H9 (cell line): ENCODE results near the gene HACE1. TPM values are rescaled to one million over a fixed set of nuclear protein-coding genes. Genes with fewer than 3 reads are reported as not detected.

Experiments used
- DNase-seq: peaks from one replicate; pipeline ENCODE4 v3.0.0-alpha.2; 2017
- H2AFZ ChIP-seq: one replicate; pipeline ENCODE4 v1.6.1; 2013; ENCODE audit warnings: mild to moderate bottlenecking, low read length, control low read depth, moderate library complexity
- H2AK5ac ChIP-seq: 2 replicates; pipeline ENCODE4 v1.6.1; 2013; ENCODE audit warnings: low read length, control low read depth, mixed read lengths; ENCODE audit not compliant: insufficient read length
- H2BK120ac ChIP-seq: one replicate; pipeline ENCODE4 v1.6.1; 2013; ENCODE audit warnings: low read depth, mild to moderate bottlenecking, low read length, control low read depth, inconsistent platforms; ENCODE audit not compliant: poor library complexity, severe bottlenecking
- H2BK12ac ChIP-seq: 2 replicates; pipeline ENCODE4 v1.6.1; 2013; ENCODE audit warnings: low read length, control low read depth, mixed read lengths, low read depth; ENCODE audit not compliant: insufficient read length
- H2BK15ac ChIP-seq: 2 replicates; pipeline ENCODE4 v1.6.1; 2013; ENCODE audit warnings: low read depth, low read length, control low read depth
- H2BK20ac ChIP-seq: one replicate; pipeline ENCODE4 v1.6.1; 2013; ENCODE audit warnings: low read depth, mild to moderate bottlenecking, low read length, control low read depth, inconsistent platforms; ENCODE audit not compliant: poor library complexity, severe bottlenecking
- H2BK5ac ChIP-seq: 2 replicates; pipeline ENCODE4 v1.6.1; 2013; ENCODE audit warnings: low read length, control low read depth, mixed read lengths; ENCODE audit not compliant: insufficient read length
- H3K14ac ChIP-seq: 2 replicates; pipeline ENCODE4 v1.6.1; 2013; ENCODE audit warnings: low read length, control low read depth; ENCODE audit not compliant: insufficient read depth
- H3K18ac ChIP-seq: 2 replicates; pipeline ENCODE4 v1.6.1; 2013; ENCODE audit warnings: low read depth, mild to moderate bottlenecking, mixed read lengths, low read length, control low read depth; ENCODE audit not compliant: insufficient read length
- H3K23ac ChIP-seq: 2 replicates; pipeline ENCODE4 v1.6.1; 2013; ENCODE audit warnings: low read length, control low read depth, mixed read lengths, low read depth; ENCODE audit not compliant: insufficient read length
- H3K23me2 ChIP-seq: 2 replicates; pipeline ENCODE4 v1.6.1; 2013; ENCODE audit warnings: low read depth, mild to moderate bottlenecking, mixed read lengths, low read length, control low read depth; ENCODE audit not compliant: insufficient read length, poor library complexity, severe bottlenecking
- H3K27ac ChIP-seq: 2 replicates; pipeline ENCODE4 v1.5.1; 2013; ENCODE audit warnings: low read length, control low read depth, mixed read lengths, low read depth; ENCODE audit not compliant: insufficient read length
- H3K27me3 ChIP-seq: 2 replicates; pipeline ENCODE4 v1.6.1; 2013; ENCODE audit warnings: low read length, control low read depth, inconsistent platforms; ENCODE audit not compliant: insufficient read depth
- H3K4ac ChIP-seq: 2 replicates; pipeline ENCODE4 v1.6.1; 2013; ENCODE audit warnings: low read depth, mild to moderate bottlenecking, control low read depth, inconsistent platforms, low read length, moderate library complexity
- H3K4me1 ChIP-seq: 2 replicates; pipeline ENCODE4 v1.6.1; 2013; ENCODE audit warnings: low read length, control low read depth, inconsistent platforms; ENCODE audit not compliant: insufficient read depth
- H3K4me2 ChIP-seq: 2 replicates; pipeline ENCODE4 v1.6.1; 2013; ENCODE audit warnings: low read length, control low read depth, mixed read lengths; ENCODE audit not compliant: insufficient read length, insufficient read depth
- H3K56ac ChIP-seq: 2 replicates; pipeline ENCODE4 v1.6.1; 2013; ENCODE audit warnings: low read depth, mild to moderate bottlenecking, mixed read lengths, low read length, control low read depth; ENCODE audit not compliant: insufficient read length
- H3K79me1 ChIP-seq: 2 replicates; pipeline ENCODE4 v1.6.1; 2013; ENCODE audit warnings: low read depth, mild to moderate bottlenecking, moderate library complexity, low read length, control low read depth, inconsistent platforms; ENCODE audit not compliant: insufficient read depth, poor library complexity, severe bottlenecking
- H3K79me2 ChIP-seq: 2 replicates; pipeline ENCODE4 v1.6.1; 2013; ENCODE audit warnings: low read length, control low read depth, inconsistent platforms; ENCODE audit not compliant: insufficient read depth
- H3K9ac ChIP-seq: 2 replicates; pipeline ENCODE4 v1.6.1; 2013; ENCODE audit warnings: low read length, control low read depth, mixed read lengths; ENCODE audit not compliant: insufficient read length; ENCODE audit errors: extremely low read depth
- H3K9me3 ChIP-seq: one replicate; pipeline ENCODE4 v1.6.1; 2013; ENCODE audit warnings: low read depth, low read length, inconsistent platforms; ENCODE audit not compliant: control insufficient read depth
- H3T11ph ChIP-seq: one replicate; pipeline ENCODE4 v1.6.1; 2013; ENCODE audit warnings: mild to moderate bottlenecking, low read length, control low read depth, inconsistent platforms
- H4K20me1 ChIP-seq: one replicate; pipeline ENCODE4 v1.6.1; 2013; ENCODE audit not compliant: control insufficient read depth, insufficient read length, insufficient read depth
- H4K5ac ChIP-seq: 2 replicates; pipeline ENCODE4 v1.6.1; 2013; ENCODE audit warnings: low read depth, mild to moderate bottlenecking, mixed read lengths, low read length, control low read depth; ENCODE audit not compliant: insufficient read length
- H4K8ac ChIP-seq: replicated peaks from 2 replicates; pipeline ENCODE4 v1.6.1; 2013; ENCODE audit warnings: low read length, control low read depth, mixed read lengths, low read depth; ENCODE audit not compliant: insufficient read length
- H4K91ac ChIP-seq: 2 replicates; pipeline ENCODE4 v1.6.1; 2013; ENCODE audit warnings: low read depth, mild to moderate bottlenecking, moderate library complexity, mixed read lengths, low read length, control low read depth; ENCODE audit not compliant: insufficient read length
- H3K27ac Mint-ChIP-seq, 3 experiments: 2 replicates in 2 of 3; 3 replicates in 1 of 3; pipeline ENCODE4 v1.8.0; 2020 to 2021; ENCODE audit warnings: mixed read lengths in 3 of 3, mild to moderate bottlenecking in 1 of 3, moderate library complexity in 1 of 3
- H3K27me3 Mint-ChIP-seq: 2 replicates; pipeline ENCODE4 v1.8.0; 2021; ENCODE audit warnings: low read depth, mild to moderate bottlenecking, moderate library complexity, mixed read lengths
- H3K36me3 Mint-ChIP-seq, 3 experiments: 2 replicates in 2 of 3; 3 replicates in 1 of 3; pipeline ENCODE4 v1.8.0; 2020 to 2021; ENCODE audit warnings: low read depth in 3 of 3, mixed read lengths in 3 of 3; ENCODE audit not compliant: insufficient read depth in 1 of 3
- H3K4me1 Mint-ChIP-seq, 2 experiments: 2 replicates each; pipeline ENCODE4 v1.8.0; 2020; ENCODE audit warnings: mixed read lengths in 2 of 2
- H3K4me3 Mint-ChIP-seq, 2 experiments: 2 replicates in 1 of 2; 3 replicates in 1 of 2; pipeline ENCODE4 v1.8.0; 2020 to 2021; ENCODE audit warnings: mild to moderate bottlenecking in 2 of 2, mixed read lengths in 2 of 2, moderate library complexity in 1 of 2
- H3K9me3 Mint-ChIP-seq, 2 experiments: 2 replicates in 1 of 2; 3 replicates in 1 of 2; pipeline ENCODE4 v1.8.0; 2020; ENCODE audit warnings: mild to moderate bottlenecking in 2 of 2, mixed read lengths in 2 of 2, moderate library complexity in 1 of 2
- CTCF ChIP-seq: fragments of 200-600 bp; sonication (generic); conservative IDR thresholded peaks from 3 replicates; pipeline ENCODE4 v1.8.0; 2021; ENCODE audit warnings: antibody characterized with exemption, mild to moderate bottlenecking
- WGBS: extraction: QIAGEN DNeasy Blood & Tissue Kit; methylation state at CpG from one replicate; pipeline ENCODE4 v1.1.7; 2013; ENCODE audit warnings: missing lambda C conversion rate, low lambda C conversion rate, mixed read lengths; ENCODE audit not compliant: insufficient read length; ENCODE audit errors: extremely low coverage; 5-methylcytosine and 5-hydroxymethylcytosine counted together
- total RNA-seq: library from RNA; stranded (reverse); gene quantifications from 2 replicates; pipeline ENCODE4 v1.2.1, GENCODE V29; 2021

The HACE1 gene
- total RNA-seq, 1 experiment from 2014 or later, result 18.0 TPM

DNA sequence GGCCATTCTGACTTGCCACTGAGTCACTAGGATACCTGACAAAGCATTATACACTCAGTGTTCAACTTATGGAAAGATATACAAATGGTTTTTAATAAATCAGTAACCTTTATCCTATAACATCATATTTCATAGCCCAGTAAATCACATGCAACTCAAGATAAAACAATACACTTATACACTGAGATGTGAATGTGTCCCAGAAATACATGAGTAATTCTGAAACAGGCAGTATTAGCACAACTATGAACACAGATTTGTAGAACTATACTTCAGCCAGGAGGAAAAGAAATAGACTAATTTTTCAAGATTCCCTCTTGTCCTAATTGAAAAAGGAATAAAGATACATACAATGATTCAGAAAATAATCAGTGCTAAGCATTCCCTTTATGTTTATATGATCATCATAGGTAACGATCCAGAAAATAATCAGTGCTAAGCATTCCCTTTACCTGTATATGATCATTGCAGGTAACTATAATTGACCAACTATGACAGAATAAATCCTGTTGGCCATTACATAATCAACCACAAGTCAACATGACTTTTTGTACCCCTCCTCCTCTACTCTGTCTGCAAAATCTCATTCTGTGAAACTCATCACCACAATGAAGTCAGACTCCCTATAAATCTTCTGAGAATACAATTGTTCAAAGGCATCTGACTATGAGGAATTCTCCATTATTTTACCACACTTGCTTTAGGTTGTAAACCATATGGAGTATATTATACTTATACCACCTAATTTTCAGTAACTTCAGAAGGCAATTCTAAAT, 30.3 kb downstream of the HACE1 start:
- H3K18ac ChIP-seq, result no peak overlapping the region
- no peak for TF ChIP-seq CTCF
- no peak overlapping the region for H4K8ac ChIP-seq
- H3K4me2 ChIP-seq, result no peak overlapping the region
- no peaks in the 10 kb centered on the region for H4K20me1 ChIP-seq
- H3K4me1 Mint-ChIP-seq, result no peaks in the 10 kb centered on the region
- no peak overlapping the region for H2BK120ac ChIP-seq
- no peak overlapping the region for H3K4me3 Mint-ChIP-seq
- no peak overlapping the region for H3T11ph ChIP-seq
- no peak overlapping the region for H3K23ac ChIP-seq
- H3K27me3 Mint-ChIP-seq, result no peaks in the 10 kb centered on the region
- no peaks in the 10 kb centered on the region for H3K79me1 ChIP-seq
- no peak overlapping the region for H3K27ac Mint-ChIP-seq
- no peaks in the 10 kb centered on the region for H3K4me1 ChIP-seq
- no peak overlapping the region for H2AK5ac ChIP-seq
- no peak overlapping the region for H3K56ac ChIP-seq
- H3K9me3 ChIP-seq, result no peaks in the 10 kb centered on the region
- no peak overlapping the region for H2BK15ac ChIP-seq
- no peak overlapping the region for H4K91ac ChIP-seq
- H2BK12ac ChIP-seq, result no peak overlapping the region
- no peak overlapping the region for H3K14ac ChIP-seq
- peaks cover 23 to 41% (median 39%) of the 10 kb centered on the region in 3 experiments for H3K36me3 Mint-ChIP-seq
- no peaks in the 10 kb centered on the region for H3K27me3 ChIP-seq
- H4K5ac ChIP-seq, result no peak overlapping the region
- H3K9ac ChIP-seq, result no peak overlapping the region
- H2BK20ac ChIP-seq, result no peak overlapping the region
- H2AFZ ChIP-seq, result no peak overlapping the region
- H3K79me2 ChIP-seq, result no peaks in the 10 kb centered on the region
- no peaks in the 10 kb centered on the region for H3K23me2 ChIP-seq
- DNase-seq, result no peak
- no peak overlapping the region for H2BK5ac ChIP-seq
- H3K27ac ChIP-seq, result no peak overlapping the region
- WGBS, result no CpG with 5 or more reads among the region's 1 CpG
- peaks cover 6 to 13% of the 10 kb centered on the region in 2 experiments; a peak in 4 of 5 replicates for H3K9me3 Mint-ChIP-seq
- no peak overlapping the region for H3K4ac ChIP-seq
